GM15510 (cell line): ENCODE data around the gene USP9Y.

Experiments used
- POLR2A ChIP-seq: IDR thresholded peaks from 3 replicates; pipeline ENCODE4 v1.6.1; 2011; ENCODE audit warnings: borderline replicate concordance; ENCODE audit not compliant: insufficient read length; ENCODE audit errors: extremely low read depth

Gene USP9Y

GRCh38 chrY:12846793-12847192 is 145.8 kb downstream of the USP9Y start:
- TF ChIP-seq POLR2A = no peak

DNA sequence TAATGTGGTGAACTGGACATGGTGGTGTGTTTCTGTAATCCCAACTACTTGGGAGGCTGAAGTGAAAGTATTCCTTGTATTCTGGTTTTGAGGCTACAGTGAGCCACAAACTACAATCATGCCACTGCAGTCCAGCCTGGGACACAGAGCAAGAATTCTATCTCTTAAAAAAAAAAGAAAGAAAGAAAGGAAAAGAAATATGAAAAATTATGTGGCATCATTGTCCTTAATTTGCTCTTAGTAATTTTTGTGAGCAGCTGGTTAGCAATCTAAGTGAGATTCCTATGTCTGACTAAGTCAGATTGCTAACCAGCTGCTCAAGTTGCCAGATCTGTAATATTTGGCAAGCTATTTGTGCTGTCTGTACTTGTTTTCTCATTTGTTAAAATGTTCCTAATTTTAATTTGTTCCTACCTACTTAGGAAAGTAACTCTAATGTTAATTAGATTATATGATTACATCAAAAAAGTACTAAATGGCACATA is 154.8 kb downstream of the USP9Y start:
- no peak for TF ChIP-seq POLR2A

GRCh38 chrY:12867960-12868359 is 166.9 kb downstream of the USP9Y start:
- TF ChIP-seq POLR2A = no peak

DNA sequence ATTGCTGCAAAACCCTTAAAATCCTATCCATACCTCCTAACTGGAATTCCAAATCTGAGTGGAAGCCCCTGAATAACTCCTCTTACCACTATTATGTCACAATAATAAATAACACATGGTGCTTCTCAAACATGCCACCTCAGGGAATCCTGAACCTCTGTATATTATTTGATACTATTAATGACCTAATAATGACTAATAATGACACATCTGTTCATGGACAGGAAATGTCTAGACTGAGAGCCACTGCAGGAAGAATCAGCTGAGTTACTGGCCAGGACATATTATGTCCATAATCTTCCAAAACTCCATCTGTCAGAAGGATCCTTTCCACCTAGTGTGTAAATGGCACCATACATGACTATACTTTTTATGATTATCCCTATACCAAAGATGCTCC is 195.9 kb downstream of the USP9Y start:
- no peak for TF ChIP-seq POLR2A

GRCh38 chrY:12898604-12899003 is 197.6 kb downstream of the USP9Y start:
- no peak for TF ChIP-seq POLR2A

- no peak for TF ChIP-seq POLR2A
Measured at GRCh38 chrY:12904618-12905516, 203.8 kb downstream of the USP9Y start, which contains the start of gene DDX3Y. Gene DDX3Y, plus strand, starts transcription at chrY:12904868. Its CDS starts 69 bp downstream, at chrY:12904937.

GRCh38 chrY:12905517-12905872 is 204.5 kb downstream of the USP9Y start:
- TF ChIP-seq POLR2A = no peak

- TF ChIP-seq POLR2A = no peak
Measured at GRCh38 chrY:12905895-12906294, 204.9 kb downstream of the USP9Y start.
